HG02610 (cell line): ENCODE results near the gene OR2T34.
"Not testable (repeated sequence)": the region's sequence is repeated elsewhere in the genome, so short reads cannot be mapped to it uniquely, and the experiment has no call there.

Experiments
- ATAC-seq: cut with Tn5 transposase; IDR thresholded peaks from one replicate; pipeline ENCODE4 v1.9.1; 2021; ENCODE audit warnings: mild to moderate bottlenecking, moderate library complexity; ENCODE audit not compliant: unreplicated experiment

The OR2T34 gene

GRCh38 chr1:248562672-248563071 lies 11.9 kb downstream of the OR2T34 start, which contains the start of gene OR2T29:
TSS of gene OR2T29 (minus strand) at chr1:248562772. CDS start at chr1:248559491, 3,281 bp downstream.
- not testable (repeated sequence) for ATAC-seq

- not testable (repeated sequence) for ATAC-seq
Measured at GRCh38 chr1:248551027-248551426, 23.5 kb downstream of the OR2T34 start.

- not testable (repeated sequence) for ATAC-seq
Measured at GRCh38 chr1:248547383-248547782, 27.2 kb downstream of the OR2T34 start.

GRCh38 chr1:248537449-248537848 lies 37.1 kb downstream of the OR2T34 start:
- ATAC-seq: peak; percentile 63
